ENCODE measurements around the gene ATP5F1A. TPM values are rescaled to one million over a fixed set of nuclear protein-coding genes. Genes with fewer than 3 reads are reported as not detected.
A peak's percentile ranks its signal among the peaks of the same experiment; 100 is the strongest.
"Not testable (repeated sequence)": the region's sequence is repeated elsewhere in the genome, so short reads cannot be mapped to it uniquely, and the experiment has no call there.

ATP5F1A gene
- polyA plus RNA-seq (ENCODE audit: insufficient read length in 4 of 4): 100 to 1,000 TPM; 660 to 732 (median 691) TPM

DNA sequence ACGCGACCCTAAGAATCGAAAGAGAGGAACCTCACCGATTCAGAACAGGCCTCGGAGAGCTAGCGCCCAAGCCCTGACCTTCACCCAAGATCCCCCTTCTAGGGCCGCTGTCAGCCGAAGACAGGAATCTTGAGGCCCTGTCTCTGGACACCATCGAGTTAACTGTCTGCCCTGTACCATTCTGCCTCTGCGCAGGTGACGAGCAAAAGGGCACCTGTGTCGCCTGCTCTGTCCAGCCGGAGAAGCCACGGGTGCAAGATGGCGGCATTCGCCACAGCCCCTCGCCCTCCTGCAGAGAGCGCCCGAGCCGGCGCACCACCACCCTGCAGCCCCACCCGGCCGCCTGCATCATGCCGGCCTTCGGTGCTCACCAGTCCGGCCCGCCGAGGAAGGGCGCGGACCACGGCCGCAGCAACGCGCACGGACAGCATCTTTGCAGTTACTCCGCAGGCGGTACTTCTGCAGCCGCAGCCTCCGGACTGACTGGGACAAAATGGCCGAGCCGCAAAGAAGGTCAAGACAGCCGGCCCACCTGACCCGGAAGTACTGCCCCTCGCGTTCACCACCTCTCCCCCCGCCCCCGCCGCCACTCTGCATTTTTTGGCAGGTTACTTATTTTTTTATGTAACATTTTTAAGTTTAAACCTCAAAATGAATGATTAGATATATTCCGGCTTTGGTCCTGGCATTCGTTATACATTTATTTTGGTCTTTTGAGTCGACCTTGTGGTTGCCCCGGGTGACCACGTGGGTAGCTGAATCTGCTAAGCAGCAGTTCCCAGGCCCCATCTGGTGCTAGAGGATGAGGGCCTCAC, at the start of gene ATP5F1A:
Gene ATP5F1A, minus strand, starts transcription at position 496 of the 815 bp plus-strand sequence. Its CDS starts 65 bp downstream, at position 431.
- peak; percentile 73 to 88 (median 74) for DNase-seq (ENCODE audit: low read depth in 4 of 4, low spot score in 3 of 4)

GRCh38 chr18:46141199-46141598, 43.1 kb upstream of the ATP5F1A start:
- no peak for DNase-seq (ENCODE audit: low read depth in 4 of 4, low spot score in 3 of 4)

DNA sequence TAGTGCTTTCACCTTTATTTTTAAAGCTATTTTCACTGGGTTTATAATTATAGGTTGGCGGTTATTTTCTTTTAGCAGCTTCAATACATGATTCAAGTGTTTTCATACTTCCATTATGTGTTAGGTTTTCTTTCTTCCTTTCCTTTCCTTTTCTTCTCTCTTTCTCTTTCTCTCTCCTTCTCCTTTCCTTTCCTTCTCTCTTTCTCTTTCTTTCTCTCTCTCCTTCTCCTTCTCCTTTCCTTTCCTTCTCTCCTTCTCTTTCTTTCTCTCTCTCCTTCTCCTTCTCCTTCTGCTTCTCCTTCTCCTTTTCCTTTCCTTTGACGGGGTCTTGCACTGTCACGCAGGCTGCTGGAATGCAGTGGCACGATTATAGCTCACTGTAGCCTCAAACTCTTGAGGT, 42.1 kb upstream of the ATP5F1A start:
- no peak for DNase-seq (ENCODE audit: low read depth in 4 of 4, low spot score in 3 of 4)

DNA sequence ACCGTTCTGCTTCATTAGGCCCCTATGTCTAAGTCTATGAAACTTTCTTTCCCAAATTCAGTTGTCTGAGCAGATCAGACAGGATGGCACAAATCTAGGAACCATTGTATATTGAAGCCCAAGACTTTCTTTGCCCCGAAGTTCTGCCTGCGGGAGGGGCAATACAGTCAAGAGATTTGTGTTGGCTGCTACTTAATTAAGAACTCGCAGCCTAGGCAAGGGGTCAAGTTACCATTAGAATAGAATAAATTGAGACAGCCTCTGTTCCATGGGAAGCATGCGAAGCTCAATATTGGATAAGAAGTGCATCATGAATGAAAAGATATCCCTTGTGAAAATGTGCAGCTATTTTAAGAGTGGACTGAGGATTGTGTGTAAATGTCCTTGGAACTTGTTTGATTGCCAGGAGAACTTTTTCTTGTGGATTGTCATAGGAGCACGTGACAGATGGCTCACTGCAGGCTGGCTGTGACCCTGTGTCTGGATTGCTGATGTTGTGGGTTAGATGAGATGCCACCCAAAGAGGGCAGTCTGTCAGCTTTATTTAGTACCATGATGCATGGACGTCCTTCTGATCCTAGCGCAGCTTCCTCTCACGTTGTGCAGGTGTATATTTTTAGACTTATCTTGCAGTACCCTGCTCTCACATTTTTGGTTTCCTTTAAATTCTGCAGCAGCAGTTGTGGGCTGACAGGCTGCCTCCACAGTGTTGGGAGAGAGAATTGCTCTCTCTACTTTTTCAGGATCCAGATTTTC, 37.0 kb upstream of the ATP5F1A start:
- no peak for DNase-seq (ENCODE audit: low read depth in 4 of 4, low spot score in 3 of 4)

DNA sequence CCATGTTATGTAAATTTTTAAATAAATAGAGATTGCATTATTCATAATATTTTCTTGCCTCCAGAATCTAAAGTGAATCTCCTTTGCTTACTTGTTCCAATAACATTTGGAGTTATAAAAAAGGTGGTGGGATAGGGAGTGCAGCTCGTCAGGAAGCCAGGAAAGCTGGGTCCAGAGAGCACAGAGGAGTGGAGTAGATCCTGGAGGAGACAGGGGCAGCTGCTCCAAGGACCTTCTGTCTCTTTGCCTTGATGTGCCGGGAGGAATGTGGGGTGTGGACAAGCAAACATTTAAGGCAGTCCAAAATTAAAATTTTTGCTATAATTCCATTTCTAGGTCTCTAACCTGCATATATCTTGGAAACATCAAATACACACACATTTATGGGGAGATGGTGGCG, 35.4 kb upstream of the ATP5F1A start:
- no peak for DNase-seq (ENCODE audit: low read depth in 4 of 4, low spot score in 3 of 4)

- DNase-seq (ENCODE audit: low read depth in 4 of 4, low spot score in 3 of 4): not testable (repeated sequence)
Measured at GRCh38 chr18:46130549-46130948, 32.5 kb upstream of the ATP5F1A start.

DNA sequence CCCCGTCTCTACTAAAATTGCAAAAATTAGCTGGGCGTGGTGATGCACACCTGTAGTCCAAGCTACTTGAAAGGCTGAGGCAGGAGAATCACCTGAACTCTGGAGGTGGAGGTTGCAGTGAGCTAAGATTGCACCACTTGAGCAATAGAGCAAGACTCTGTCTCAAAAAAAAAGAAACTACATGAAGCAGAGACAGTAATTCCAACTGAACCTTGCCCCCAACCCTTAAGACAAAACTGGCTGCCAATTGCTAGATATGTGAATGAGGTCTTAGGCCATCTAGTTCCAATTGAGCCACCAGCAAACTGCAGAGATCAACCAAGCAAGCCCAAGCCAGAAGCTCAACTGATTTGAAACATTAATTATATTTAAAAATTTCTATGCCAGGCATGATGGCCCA, 32.0 kb upstream of the ATP5F1A start:
- DNase-seq (ENCODE audit: low read depth in 4 of 4, low spot score in 3 of 4): no peak

DNA sequence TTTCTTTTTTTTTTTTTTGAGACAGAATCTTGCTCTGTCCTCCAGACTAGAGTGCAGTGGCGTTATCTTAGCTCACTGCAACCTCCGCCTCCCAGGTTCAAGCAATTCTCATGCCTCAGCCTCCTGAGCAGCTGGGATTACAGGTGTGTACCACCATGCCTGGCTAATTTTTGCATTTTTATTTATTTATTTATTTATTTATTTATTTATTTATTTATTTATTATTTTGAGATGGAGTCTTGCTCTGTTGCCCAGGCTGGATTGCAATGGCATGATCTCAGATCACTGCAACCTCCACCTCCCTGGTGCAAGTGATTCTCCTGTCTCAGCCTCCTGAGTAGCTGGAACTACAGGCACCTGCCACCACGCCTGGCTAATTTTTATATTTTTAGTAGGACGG, 28.5 kb upstream of the ATP5F1A start:
- DNase-seq (ENCODE audit: low read depth in 4 of 4, low spot score in 3 of 4): not testable (repeated sequence)

GRCh38 chr18:46113751-46114150, 15.7 kb upstream of the ATP5F1A start:
- DNase-seq (ENCODE audit: low read depth in 4 of 4, low spot score in 3 of 4): no peak

DNA sequence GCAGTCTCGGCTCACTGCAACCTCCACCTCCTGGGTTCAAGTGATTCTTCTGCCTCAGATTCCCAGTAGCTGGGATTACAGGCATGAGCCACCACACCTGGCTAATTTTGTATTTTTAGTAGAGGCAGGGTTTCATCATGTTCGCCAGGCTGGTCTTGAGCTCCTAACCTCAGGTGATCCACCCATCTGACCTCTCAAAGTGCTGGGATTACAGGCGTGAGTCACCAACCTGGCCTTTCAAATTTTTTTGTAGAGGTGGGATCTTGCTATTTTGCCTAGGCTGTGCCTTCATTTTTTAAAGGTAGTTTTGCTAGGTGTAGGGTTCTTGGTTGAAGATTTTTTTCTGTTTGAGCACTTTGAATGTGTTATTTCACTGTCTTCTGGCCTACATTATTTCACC, 12.3 kb upstream of the ATP5F1A start:
- no peak for DNase-seq (ENCODE audit: low read depth in 4 of 4, low spot score in 3 of 4)

DNA sequence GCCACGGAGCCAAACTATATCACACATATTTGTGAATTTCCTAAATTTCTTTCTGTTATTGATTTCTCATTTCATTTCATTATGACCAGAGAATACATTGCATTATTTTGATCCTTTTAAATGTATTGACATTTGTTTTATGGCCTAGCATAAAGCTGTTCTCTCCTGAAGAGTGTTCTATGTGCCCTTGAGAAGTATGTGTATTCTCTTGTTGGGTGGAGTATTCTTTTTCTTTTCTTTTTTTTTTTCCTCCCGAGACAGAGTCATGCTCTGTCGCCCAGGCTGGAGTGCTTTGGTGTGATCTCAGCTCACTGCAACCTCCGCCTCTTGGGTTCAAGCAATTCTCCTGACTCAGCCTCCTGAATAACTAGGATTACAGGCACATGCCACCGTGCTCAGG, 11.3 kb upstream of the ATP5F1A start:
- no peak for DNase-seq (ENCODE audit: low read depth in 4 of 4, low spot score in 3 of 4)

GRCh38 chr18:46104128-46104911, 6.2 kb upstream of the ATP5F1A start, which contains the start of gene HAUS1:
HAUS1 (plus strand) TSS chr18:46104385; CDS start chr18:46104412, 27 bp downstream.
- peak; percentile 75 to 87 (median 82) for DNase-seq (ENCODE audit: low read depth in 4 of 4, low spot score in 3 of 4)

DNA sequence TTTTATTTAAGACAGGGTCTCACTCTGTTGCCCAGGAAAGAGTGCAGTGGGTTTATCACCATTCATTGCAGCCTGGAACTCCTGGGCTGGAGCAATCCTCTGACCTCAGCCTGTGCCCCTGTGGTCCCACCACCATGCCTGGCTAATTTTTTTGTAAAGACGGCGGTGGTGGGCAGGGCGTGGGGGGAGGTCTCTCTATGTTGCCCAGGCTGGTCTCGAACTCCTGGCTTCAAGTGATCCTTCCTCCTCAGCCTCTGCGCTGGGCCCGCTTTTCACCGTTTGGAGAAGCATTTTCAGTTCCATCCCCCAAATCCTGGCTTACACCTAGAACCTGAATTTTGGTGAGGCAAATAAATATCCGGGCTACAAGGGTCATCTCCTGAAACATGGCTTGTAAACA, 1.4 kb upstream of the ATP5F1A start:
- DNase-seq (ENCODE audit: low read depth in 4 of 4, low spot score in 3 of 4): no peak

GRCh38 chr18:46098616-46098933, 479 bp upstream of the ATP5F1A start:
- no peak for DNase-seq (ENCODE audit: low read depth in 4 of 4, low spot score in 3 of 4)

DNA sequence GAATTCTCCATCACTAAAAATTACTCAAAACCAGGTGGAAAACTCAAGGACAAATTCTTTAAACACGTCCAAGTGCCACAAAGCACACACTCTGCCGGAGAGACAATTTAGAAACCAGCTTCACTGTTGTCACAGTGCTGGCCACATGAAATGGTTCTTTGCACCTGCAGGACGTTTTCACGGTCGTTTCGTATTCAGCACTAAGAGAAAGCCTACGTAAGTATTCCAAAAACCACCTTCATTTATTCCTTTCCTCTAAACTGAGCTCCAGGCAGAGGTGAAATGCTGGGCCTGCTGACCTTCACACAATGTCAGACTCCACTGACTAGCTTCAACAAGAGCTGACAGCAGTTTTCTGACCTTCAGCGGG, 680 bp downstream of the ATP5F1A start:
- peak in 1 of 4 donors; percentile 22 for DNase-seq (ENCODE audit: low read depth in 4 of 4, low spot score in 3 of 4)

GRCh38 chr18:46096651-46097300, 1.3 kb downstream of the ATP5F1A start:
- DNase-seq (ENCODE audit: low read depth in 4 of 4, low spot score in 3 of 4): no peak

DNA sequence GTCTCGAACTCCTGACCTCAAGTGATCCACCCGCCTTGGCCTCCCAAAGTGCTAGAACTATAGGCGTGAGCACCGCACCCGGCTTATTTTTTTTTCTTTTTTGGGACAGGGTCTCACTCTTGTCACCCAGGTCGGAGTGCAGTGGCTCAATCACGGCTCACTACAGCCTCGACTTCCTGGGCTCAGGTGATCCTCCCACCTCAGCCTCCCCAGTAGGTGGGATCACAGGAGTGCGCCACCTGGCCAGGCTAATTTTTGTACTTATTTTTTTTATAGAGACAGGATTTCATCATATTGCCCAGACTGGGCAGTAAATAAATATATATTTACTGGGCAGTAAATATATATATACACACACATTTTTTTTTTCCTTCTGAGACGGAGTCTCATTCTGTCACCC, 2.6 kb downstream of the ATP5F1A start:
- DNase-seq (ENCODE audit: low read depth in 4 of 4, low spot score in 3 of 4): no peak

- DNase-seq (ENCODE audit: low read depth in 4 of 4, low spot score in 3 of 4): not testable (repeated sequence)
Measured at GRCh38 chr18:46088501-46088900, 9.6 kb downstream of the ATP5F1A start.

- DNase-seq (ENCODE audit: low read depth in 4 of 4, low spot score in 3 of 4): no peak
Measured at GRCh38 chr18:46084431-46084830, 13.7 kb downstream of the ATP5F1A start.

DNA sequence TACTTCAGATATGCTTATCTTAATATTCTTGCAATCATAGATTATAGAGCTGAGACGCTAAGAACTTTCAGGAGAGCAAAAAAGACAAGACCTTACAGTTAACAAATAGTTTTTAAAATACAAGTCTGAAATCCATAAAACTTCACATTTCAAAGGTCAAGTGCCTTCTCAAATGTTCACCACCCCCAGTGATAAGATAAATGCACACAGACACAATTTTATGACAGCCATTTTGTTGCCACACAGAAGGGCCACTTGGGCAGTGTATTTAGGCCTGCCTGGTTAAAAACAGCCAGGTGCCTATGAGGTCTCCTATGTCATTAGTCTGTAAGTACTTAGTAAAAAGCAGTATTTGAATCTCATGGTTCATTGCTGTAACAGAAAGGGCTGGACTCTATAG, 17.9 kb downstream of the ATP5F1A start:
- DNase-seq (ENCODE audit: low read depth in 4 of 4, low spot score in 3 of 4): no peak

DNA sequence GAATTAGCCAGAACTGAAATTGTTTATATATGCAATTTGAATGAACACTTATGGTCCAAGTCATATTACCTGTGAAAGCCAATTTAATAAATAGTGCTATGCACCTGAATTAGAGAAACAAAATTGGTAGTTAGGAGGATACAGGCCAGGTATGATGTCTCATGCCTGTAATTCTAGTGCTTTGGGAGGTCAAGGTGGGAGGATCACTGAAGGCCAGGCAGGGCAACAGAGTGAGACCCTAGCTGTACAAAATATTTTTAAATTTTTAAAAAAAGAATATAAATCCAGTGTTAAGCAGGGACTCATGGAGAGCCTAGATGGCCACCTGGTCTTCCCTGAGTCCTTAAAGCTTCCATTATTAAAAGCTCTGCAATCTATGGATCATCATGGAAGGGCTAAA, 18.8 kb downstream of the ATP5F1A start:
- no peak for DNase-seq (ENCODE audit: low read depth in 4 of 4, low spot score in 3 of 4)
